Dermis microvascular lymphatic vessel endothelial cell (primary cell): ENCODE results near the gene MEF2A. TPM values are rescaled to one million over a fixed set of nuclear protein-coding genes. Genes with fewer than 3 reads are reported as not detected.
A peak's percentile ranks its signal among the peaks of the same experiment; 100 is the strongest.
"Not testable (repeated sequence)": the region's sequence is repeated elsewhere in the genome, so short reads cannot be mapped to it uniquely, and the experiment has no call there.

Experiments used
- DNase-seq, 2 donors: peaks; one replicate each; pipeline versions ENCODE4 v3.0.0 to v3.0.0-alpha.2; 2010; ENCODE audit warnings: low read depth in 2 of 2
- total RNA-seq: library from RNA; depleted of rRNA; stranded (reverse); fragments of >200 nt; gene quantifications from 2 replicates; pipeline ENCODE4 v1.2.1, GENCODE V29; 2014

Gene MEF2A
- total RNA-seq = 16.0 and 24.3 TPM in 2 replicates

- DNase-seq = peak; percentile 92 to 95
Observed at GRCh38 chr15:99565299-99566156, at the start of gene MEF2A. TSS of gene MEF2A (plus strand) at chr15:99565984. CDS start at chr15:99633120, 67,136 bp downstream.

- no peak for DNase-seq
Observed at GRCh38 chr15:99518191-99518590, 47.6 kb upstream of the MEF2A start.

GRCh38 chr15:99519366-99519765, 46.4 kb upstream of the MEF2A start:
- DNase-seq = not testable (repeated sequence)

GRCh38 chr15:99522288-99522687, 43.5 kb upstream of the MEF2A start:
- no peak for DNase-seq

GRCh38 chr15:99526176-99526575, 39.6 kb upstream of the MEF2A start:
- no peak for DNase-seq

GRCh38 chr15:99526671-99527070, 39.1 kb upstream of the MEF2A start:
- DNase-seq = no peak

GRCh38 chr15:99536422-99537040, 29.3 kb upstream of the MEF2A start:
- DNase-seq = peak; percentile 94 to 99

- no peak for DNase-seq
Observed at GRCh38 chr15:99537344-99537743, 28.4 kb upstream of the MEF2A start.

- no peak for DNase-seq
Observed at GRCh38 chr15:99538261-99538660, 27.5 kb upstream of the MEF2A start.

- DNase-seq = no peak
Observed at GRCh38 chr15:99542828-99543227, 23.0 kb upstream of the MEF2A start.

GRCh38 chr15:99545605-99546004, 20.2 kb upstream of the MEF2A start:
- DNase-seq = no peak

- no peak for DNase-seq
Observed at GRCh38 chr15:99546441-99547100, 19.2 kb upstream of the MEF2A start.

GRCh38 chr15:99547517-99547916, 18.3 kb upstream of the MEF2A start:
- no peak for DNase-seq

- no peak for DNase-seq
Observed at GRCh38 chr15:99550077-99550476, 15.7 kb upstream of the MEF2A start.

- DNase-seq = no peak
Observed at GRCh38 chr15:99552111-99552510, 13.7 kb upstream of the MEF2A start.

- no peak for DNase-seq
Observed at GRCh38 chr15:99554880-99555488, 10.8 kb upstream of the MEF2A start.

GRCh38 chr15:99556011-99556410, 9.8 kb upstream of the MEF2A start:
- DNase-seq = no peak

- no peak for DNase-seq
Observed at GRCh38 chr15:99556578-99556977, 9.2 kb upstream of the MEF2A start.

- no peak for DNase-seq
Observed at GRCh38 chr15:99558084-99558483, 7.7 kb upstream of the MEF2A start.

- no peak for DNase-seq
Observed at GRCh38 chr15:99558571-99558970, 7.2 kb upstream of the MEF2A start.

- no peak for DNase-seq
Observed at GRCh38 chr15:99561476-99562230, 4.1 kb upstream of the MEF2A start.
